Breast epithelium (tissue), 4 donors: ENCODE results near the gene UBXN6. TPM values are rescaled to one million over a fixed set of nuclear protein-coding genes. Genes with fewer than 3 reads are reported as not detected.
A peak's percentile ranks its signal among the peaks of the same experiment; 100 is the strongest.

Source experiments
- DNase-seq, 2 donors: peaks; one replicate each; pipeline ENCODE4 v3.0.0-alpha.2; 2019; ENCODE audit warnings: low spot score in 2 of 2
- H3K27ac ChIP-seq, 2 donors: fragments of 200-600 bp; sonication (generic) in 1 of 2; one replicate each; pipeline ENCODE4 v1.5.1; 2016 to 2019; ENCODE audit warnings: mild to moderate bottlenecking in 1 of 2
- H3K27me3 ChIP-seq, 2 donors: fragments of 200-600 bp; sonication (generic) in 1 of 2; one replicate each; pipeline versions ENCODE4 v1.5.1 to v1.6.0; 2017 to 2019; ENCODE audit warnings: control low read depth in 1 of 2, mild to moderate bottlenecking in 1 of 2
- H3K36me3 ChIP-seq: fragments of 200-600 bp; one replicate; pipeline ENCODE4 v1.5.1; 2019
- H3K4me1 ChIP-seq, 2 donors: fragments of 200-600 bp; sonication (generic); one replicate each; pipeline ENCODE4 v1.5.1; 2016 to 2019; ENCODE audit warnings: control low read depth in 1 of 2
- H3K4me3 ChIP-seq, 3 donors: fragments of 200-600 bp; sonication (generic); 1 replicate in 2 of 3; 2 replicates in 1 of 3; pipeline ENCODE4 v1.5.1; 2016 to 2019; ENCODE audit warnings: mild to moderate bottlenecking in 3 of 3, moderate library complexity in 2 of 3
- H3K9me3 ChIP-seq, 2 donors: fragments of 200-600 bp; sonication (generic) in 1 of 2; one replicate each; pipeline ENCODE4 v1.5.1; 2016 to 2019; ENCODE audit warnings: control low read depth in 1 of 2
- POLR2A ChIP-seq: fragments of 450-650 bp; IDR thresholded peaks from one replicate; pipeline ENCODE4 v1.6.1; 2016; ENCODE audit warnings: antibody characterized with exemption, mild to moderate bottlenecking, moderate library complexity
- POLR2AphosphoS5 ChIP-seq, 3 donors: sonication (generic); formaldehyde crosslinking; IDR thresholded peaks; one replicate each; pipeline ENCODE4 v1.6.1; 2017; ENCODE audit warnings: antibody characterized with exemption in 3 of 3
- intact Hi-C: fragments of 100-400 bp; cut with DNase I; formaldehyde crosslinking; loops from one replicate; pipeline ENCODE4 v1.15.1; 2023; ENCODE audit warnings: low total_unique reads
- total RNA-seq, 3 donors: library from RNA; depleted of rRNA; stranded (reverse); fragments of >200 nt; gene quantifications; one replicate each; pipeline ENCODE4 v1.1.0, GENCODE V29; 2016
- TF ChIP-seq, protein P1 (sequence below), 3 donors: fragments of 450-650 bp; IDR thresholded peaks; one replicate each; pipeline ENCODE4 v1.5.1; 2016 to 2017; ENCODE audit warnings: antibody characterized with exemption in 3 of 3, mild to moderate bottlenecking in 3 of 3, moderate library complexity in 3 of 3

The UBXN6 gene
- total RNA-seq, 3 donors from 2014 or later = 72.9 to 139 (median 91.1) TPM

DNA sequence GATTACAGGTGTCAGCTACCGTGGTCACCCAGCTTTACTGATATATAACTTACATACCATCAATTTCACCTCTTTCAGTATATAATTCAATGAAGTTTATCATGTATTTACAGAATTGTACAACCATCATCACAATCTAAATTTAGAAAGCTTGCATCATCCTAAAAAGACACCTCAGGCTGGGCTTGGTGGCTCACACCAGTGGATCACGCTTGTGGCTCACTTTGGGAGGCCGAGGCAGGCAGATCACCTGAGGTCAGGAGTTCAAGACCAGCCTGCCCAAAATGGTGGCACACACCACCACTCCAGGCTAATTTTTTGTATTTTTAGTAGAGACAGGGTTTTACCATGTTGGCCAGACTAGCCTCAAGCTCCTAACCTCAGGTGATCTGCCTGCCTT is 10.2 kb upstream of the UBXN6 start:
- H3K9me3 ChIP-seq = no peaks in the 10 kb centered on the region
- no peak for DNase-seq
- H3K4me3 ChIP-seq = no peak overlapping the region
- no peak overlapping the region for H3K27ac ChIP-seq
- H3K36me3 ChIP-seq = no peaks in the 10 kb centered on the region
- intact Hi-C loops = no loop called here
- TF ChIP-seq, protein P1, sequence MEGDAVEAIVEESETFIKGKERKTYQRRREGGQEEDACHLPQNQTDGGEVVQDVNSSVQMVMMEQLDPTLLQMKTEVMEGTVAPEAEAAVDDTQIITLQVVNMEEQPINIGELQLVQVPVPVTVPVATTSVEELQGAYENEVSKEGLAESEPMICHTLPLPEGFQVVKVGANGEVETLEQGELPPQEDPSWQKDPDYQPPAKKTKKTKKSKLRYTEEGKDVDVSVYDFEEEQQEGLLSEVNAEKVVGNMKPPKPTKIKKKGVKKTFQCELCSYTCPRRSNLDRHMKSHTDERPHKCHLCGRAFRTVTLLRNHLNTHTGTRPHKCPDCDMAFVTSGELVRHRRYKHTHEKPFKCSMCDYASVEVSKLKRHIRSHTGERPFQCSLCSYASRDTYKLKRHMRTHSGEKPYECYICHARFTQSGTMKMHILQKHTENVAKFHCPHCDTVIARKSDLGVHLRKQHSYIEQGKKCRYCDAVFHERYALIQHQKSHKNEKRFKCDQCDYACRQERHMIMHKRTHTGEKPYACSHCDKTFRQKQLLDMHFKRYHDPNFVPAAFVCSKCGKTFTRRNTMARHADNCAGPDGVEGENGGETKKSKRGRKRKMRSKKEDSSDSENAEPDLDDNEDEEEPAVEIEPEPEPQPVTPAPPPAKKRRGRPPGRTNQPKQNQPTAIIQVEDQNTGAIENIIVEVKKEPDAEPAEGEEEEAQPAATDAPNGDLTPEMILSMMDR (IDR thresholded peaks at IDR 0.05) = no peak
- TF ChIP-seq POLR2A (no peak), POLR2AphosphoS5 (IDR thresholded peaks at IDR 0.05) (no peak)
- no peaks in the 10 kb centered on the region for H3K27me3 ChIP-seq
- no peaks in the 10 kb centered on the region for H3K4me1 ChIP-seq

DNA sequence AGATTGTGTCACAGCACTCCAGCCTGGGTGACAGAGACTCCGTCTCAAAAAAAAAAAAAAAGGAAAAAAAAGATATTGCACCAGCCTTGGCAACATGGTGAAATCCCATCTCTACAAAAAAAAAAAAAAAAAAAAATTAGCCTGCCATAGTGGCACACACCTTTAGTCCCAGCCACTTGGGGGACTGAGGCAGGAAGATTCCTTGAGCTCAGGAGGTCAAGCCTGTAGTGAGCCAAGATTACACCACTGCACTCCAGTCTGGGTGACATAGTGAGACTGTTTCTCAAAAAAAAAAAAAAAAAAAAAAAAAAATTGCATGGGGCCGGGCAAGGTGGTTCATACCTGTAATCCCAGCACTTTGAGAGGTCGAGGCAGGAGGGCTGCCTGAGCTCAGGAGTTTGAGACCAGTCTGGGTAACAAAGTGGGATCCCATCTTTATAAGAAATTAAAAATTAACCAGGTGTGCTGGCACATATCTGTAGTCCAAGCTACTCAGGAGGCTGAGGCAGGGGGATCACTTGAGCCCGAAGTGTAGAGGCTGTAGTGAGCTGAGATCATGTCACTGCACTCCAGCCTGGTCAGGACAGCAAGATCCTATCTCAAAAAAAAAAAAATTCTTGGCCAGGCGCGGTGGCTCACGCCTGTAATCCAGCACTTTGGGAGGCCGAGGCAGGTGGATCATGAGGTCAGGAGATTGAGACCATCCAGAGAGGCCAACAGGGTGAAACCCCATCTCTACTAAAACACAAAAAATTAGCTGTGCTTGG is 7.4 kb upstream of the UBXN6 start:
- intact Hi-C loops = no loop called here
- Histone ChIP-seq H3K4me3 (no peak overlapping the region), H3K27ac (no peak overlapping the region), H3K9me3 (no peaks in the 10 kb centered on the region), H3K27me3 (no peaks in the 10 kb centered on the region), H3K4me1 (no peaks in the 10 kb centered on the region), H3K36me3 (no peaks in the 10 kb centered on the region)
- DNase-seq = no peak
- TF ChIP-seq POLR2AphosphoS5 (IDR thresholded peaks at IDR 0.05) = no peak

DNA sequence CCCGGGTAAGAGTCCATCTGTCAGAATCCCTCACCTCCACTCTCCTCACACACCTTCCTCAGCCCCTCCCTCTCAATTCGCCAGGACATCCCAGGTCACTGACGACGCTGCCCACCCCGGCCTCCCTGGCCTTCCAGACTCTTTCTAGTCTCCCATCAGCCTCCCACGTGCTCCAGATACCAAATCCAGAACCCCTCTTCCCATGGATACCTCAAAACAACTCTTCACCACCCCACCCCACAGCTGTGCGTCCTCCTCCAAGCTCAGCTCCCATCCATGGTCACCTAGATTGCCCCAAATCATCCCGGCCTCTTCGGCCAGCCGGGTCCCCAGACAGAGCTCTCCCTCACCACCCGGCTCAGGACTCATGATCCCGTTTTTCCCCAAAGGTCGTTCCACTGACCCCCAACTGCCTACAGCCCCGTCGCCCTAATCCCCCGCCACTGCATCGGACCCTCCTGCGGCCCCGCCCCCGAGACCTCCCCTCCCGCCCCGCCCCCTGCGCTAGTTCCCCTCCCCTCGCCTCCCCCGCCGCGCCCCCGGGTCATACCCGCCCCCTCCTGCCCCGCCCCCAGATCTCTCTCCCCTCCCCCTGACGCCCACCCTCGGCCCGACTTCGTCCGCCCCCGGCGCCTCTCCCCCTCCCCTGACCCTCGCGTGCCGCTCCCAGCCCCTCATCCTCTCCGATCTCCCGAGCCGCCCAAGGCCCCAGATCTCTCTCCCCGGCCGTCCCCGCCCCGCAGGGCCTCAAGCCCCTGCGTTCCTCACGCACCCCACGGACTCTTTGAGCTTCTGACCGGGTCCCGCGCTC is 546 bp downstream of the UBXN6 start:
- Histone ChIP-seq H3K27me3 (no peaks in the 10 kb centered on the region), H3K27ac (peak overlapping the region; percentile 79 to 87), H3K4me1 (peaks cover 0 to 11% of the 10 kb centered on the region in 2 donors), H3K4me3 (peak overlapping the region; percentile 75 to 83 (median 76)), H3K36me3 (no peaks in the 10 kb centered on the region), H3K9me3 (no peaks in the 10 kb centered on the region)
- TF ChIP-seq POLR2A (no peak), POLR2AphosphoS5 (IDR thresholded peaks at IDR 0.05) (no peak)
- TF ChIP-seq, protein P1 (IDR thresholded peaks at IDR 0.05) = no peak
- no peak for DNase-seq
- intact Hi-C loops = no loop called here

DNA sequence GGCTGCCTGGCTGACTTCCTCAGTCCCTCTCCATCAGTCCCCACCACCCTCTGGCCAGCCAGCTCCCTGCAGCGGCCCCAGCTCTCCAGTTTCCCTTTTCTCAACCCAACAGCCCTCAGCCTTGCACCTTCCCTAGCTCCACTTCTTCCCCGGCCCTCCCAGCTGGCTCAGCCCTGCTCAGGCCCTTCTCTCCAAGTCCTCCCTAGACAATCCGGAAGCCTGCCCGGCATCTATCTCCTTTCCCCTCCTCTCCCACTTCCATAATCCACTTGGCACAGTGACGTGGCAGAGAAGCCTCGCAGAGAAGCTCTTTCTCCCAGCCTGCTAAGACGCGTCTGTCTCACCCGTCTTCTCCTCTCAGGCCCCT is 1.1 kb downstream of the UBXN6 start:
- Histone ChIP-seq H3K4me1 (peaks cover 0 to 11% of the 10 kb centered on the region in 2 donors), H3K9me3 (no peaks in the 10 kb centered on the region), H3K4me3 (peak overlapping the region; percentile 75 to 83 (median 76)), H3K27ac (peak overlapping the region; percentile 79 to 87), H3K36me3 (no peaks in the 10 kb centered on the region), H3K27me3 (no peaks in the 10 kb centered on the region)
- TF ChIP-seq POLR2AphosphoS5 (IDR thresholded peaks at IDR 0.05) (no peak), POLR2A (no peak)
- TF ChIP-seq, protein P1 (IDR thresholded peaks at IDR 0.05) = no peak
- intact Hi-C loops = no loop called here
- DNase-seq = no peak

DNA sequence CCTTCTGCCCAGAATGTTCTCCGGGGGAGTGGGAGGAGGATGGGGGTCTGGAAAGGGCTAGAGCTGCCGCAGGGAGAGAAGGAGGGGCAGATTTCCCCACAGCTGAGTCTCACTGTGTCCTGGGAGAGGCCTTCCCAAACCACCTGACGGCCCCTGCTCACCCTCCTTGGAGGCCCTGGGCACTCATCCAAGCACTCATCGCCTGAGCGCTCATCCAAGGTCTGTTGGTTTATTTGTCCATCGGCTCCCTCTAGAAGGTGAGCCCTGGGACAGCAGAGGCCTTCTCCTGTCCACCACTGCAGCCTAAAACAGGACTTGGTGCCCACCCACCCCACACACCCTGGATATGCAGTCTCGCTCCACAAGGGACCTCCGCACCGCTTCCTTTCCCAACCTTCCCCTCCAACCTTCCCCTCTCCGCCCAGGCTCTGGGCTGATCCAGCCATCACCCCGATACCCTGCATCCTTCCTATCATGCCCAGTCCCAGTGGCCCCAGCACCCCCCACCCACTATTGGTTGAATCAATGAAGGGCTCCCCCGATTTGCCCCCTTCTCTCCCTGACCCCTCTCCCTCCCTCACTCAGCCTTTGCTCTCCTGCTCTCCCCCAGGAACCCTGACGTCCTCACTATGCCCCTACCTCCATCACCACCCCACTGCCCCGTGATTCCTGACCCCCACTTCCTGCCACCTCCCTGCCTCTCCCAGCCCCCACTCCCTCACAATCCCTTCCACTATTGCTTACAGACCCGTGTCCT is 1.7 kb downstream of the UBXN6 start:
- no peak for DNase-seq
- H3K27ac ChIP-seq = peak overlapping the region; percentile 79 to 87

More for the DNA sequence above, 1.7 kb downstream of the UBXN6 start:
- Histone ChIP-seq H3K4me3 (peak overlapping the region; percentile 75 to 83 (median 76)), H3K4me1 (peaks cover 0 to 11% of the 10 kb centered on the region in 2 donors), H3K36me3 (no peaks in the 10 kb centered on the region), H3K9me3 (no peaks in the 10 kb centered on the region), H3K27me3 (no peaks in the 10 kb centered on the region)
- no peak for TF ChIP-seq POLR2AphosphoS5 (IDR thresholded peaks at IDR 0.05)
- TF ChIP-seq, protein P1 (IDR thresholded peaks at IDR 0.05) = no peak
- no peak for TF ChIP-seq POLR2A
- intact Hi-C loops = no loop called here
